Measurements from ENCODE around the gene MAZ. TPM values are rescaled to one million over a fixed set of nuclear protein-coding genes. Genes with fewer than 3 reads are reported as not detected.

The MAZ gene
- total and polyA plus RNA-seq, 2 of the 13 experiments (the other 11 are each of a cell fraction or from before 2014, with no cell fraction given) = 203 to 277 TPM

GRCh38 chr16:29790183-29790948 is 16.0 kb upstream of the MAZ start, which contains the start of gene KIF22 (continued):
- no peak for TF ChIP-seq LRRFIP1 (CRISPR knock-in tag; conservative IDR thresholded peaks at IDR 0.05)
- TF ChIP-seq ZNF644 (CRISPR knock-in tag; IDR thresholded peaks at IDR 0.05; ENCODE audit: low read depth) = no peak
- no peak for TF ChIP-seq FOXM1 (CRISPR knock-in tag; IDR thresholded peaks at IDR 0.05)
- TF ChIP-seq HES4 (CRISPR knock-in tag; IDR thresholded peaks at IDR 0.05; ENCODE audit: borderline replicate concordance) = no peak
- TF ChIP-seq ZFP37 (CRISPR knock-in tag; IDR thresholded peaks at IDR 0.05; ENCODE audit: borderline replicate concordance) = peak; percentile 85; the same call in 1 of the 2 replicates
- TF ChIP-seq ZNF260 (CRISPR knock-in tag; IDR thresholded peaks at IDR 0.05; ENCODE audit: borderline replicate concordance, low read depth) = 0 out of 2 replicates have a peak, but pooled peaks have one; percentile 40
- no peak for TF ChIP-seq ZBTB46 (CRISPR knock-in tag; IDR thresholded peaks at IDR 0.05; ENCODE audit: borderline replicate concordance)
- TF ChIP-seq ZSCAN9 (CRISPR knock-in tag; IDR thresholded peaks at IDR 0.05; ENCODE audit: borderline replicate concordance) = peak; percentile 86; the same call in 1 of the 2 replicates
- TF ChIP-seq ZKSCAN8 (CRISPR knock-in tag; IDR thresholded peaks at IDR 0.05; ENCODE audit: borderline replicate concordance) = peak; percentile 78; the same call in 1 of the 2 replicates
- TF ChIP-seq KIAA2018 (CRISPR knock-in tag; IDR thresholded peaks at IDR 0.05; ENCODE audit: borderline replicate concordance) = peak; percentile 97
- TF ChIP-seq SIN3A (IDR thresholded peaks at IDR 0.05; ENCODE audit: borderline replicate concordance, low read depth, low read length) = peak; percentile 93
- TF ChIP-seq DRAP1 (CRISPR knock-in tag; IDR thresholded peaks at IDR 0.05) = peak; percentile 89; the same call in 1 of the 2 replicates
- peak; percentile 18; the same call in 1 of the 2 replicates for TF ChIP-seq NR2F6 (IDR thresholded peaks at IDR 0.05)
- peak; percentile 69; the same call in 1 of the 2 replicates for TF ChIP-seq NR2F6 (CRISPR knock-in tag; IDR thresholded peaks at IDR 0.05)
- peak; percentile 92 for TF ChIP-seq MXI1 (IDR thresholded peaks at IDR 0.05; ENCODE audit: borderline replicate concordance, low read depth, low read length)
- peak; percentile 58 for TF ChIP-seq ZBTB7A (CRISPR knock-in tag; IDR thresholded peaks at IDR 0.05)
- no peak for TF ChIP-seq MBD4 (IDR thresholded peaks at IDR 0.05; ENCODE audit: borderline replicate concordance, low read length)

Data from HepG2 (cell line).